Measurements from ENCODE around the gene MIOS. TPM values are rescaled to one million over a fixed set of nuclear protein-coding genes. Genes with fewer than 3 reads are reported as not detected.

The MIOS gene
- total RNA-seq, 1 experiment from 2014 or later, result 25.8 TPM

DNA sequence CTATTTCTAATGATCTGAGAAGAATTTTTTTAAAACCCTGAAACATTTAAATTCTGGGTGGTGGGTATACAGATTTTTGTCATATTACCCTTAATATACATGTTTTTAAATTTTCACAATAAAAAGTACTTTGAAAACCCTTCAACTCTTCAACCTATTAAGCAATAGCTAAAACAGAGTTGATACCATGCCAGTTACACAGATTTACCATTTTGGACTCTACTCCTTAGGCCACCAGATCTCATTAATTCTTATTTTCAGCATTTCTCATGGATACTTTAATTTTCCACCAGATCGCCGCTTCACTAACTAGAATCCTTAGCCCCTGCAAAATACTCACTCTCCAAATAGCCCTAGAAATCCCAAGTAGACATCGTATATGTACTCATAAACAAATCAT, 18.3 kb upstream of the MIOS start:
- no peaks in the 10 kb centered on the region for H3K27me3 ChIP-seq (ENCODE audit: insufficient read depth, low read length)
- CTCF ChIA-PET, result no interaction called here
- no peak overlapping the region for H3K4me2 ChIP-seq (ENCODE audit: low read length)
- no peaks in the 10 kb centered on the region for H3K9me2 ChIP-seq (ENCODE audit: insufficient read depth)
- H3K9me3 ChIP-seq (ENCODE audit: control insufficient read depth in 1 of 2, insufficient read depth in 1 of 2, low read depth in 1 of 2, low read length in 2 of 2), result no peaks in the 10 kb centered on the region
- RAD21 ChIA-PET (ENCODE audit: low non-redundant PET in 1 of 2, low total read pairs in 2 of 2, uncharacterized antibody in 2 of 2, unreplicated experiment in 2 of 2), result no interaction called here
- intact Hi-C loops (cut with micrococcal nuclease), result no loop called here
- H3K4me1 ChIP-seq (ENCODE audit: control insufficient read depth in 1 of 2, insufficient read depth in 2 of 2, low read length in 2 of 2), result no peaks in the 10 kb centered on the region
- H3K36me3 ChIP-seq (ENCODE audit: control insufficient read depth in 1 of 2, insufficient read depth in 2 of 2, low read length in 2 of 2), result no peaks in the 10 kb centered on the region
- TF ChIP-seq EGR1 (IDR thresholded peaks at IDR 0.05; ENCODE audit: low read depth) (no peak), REST (IDR thresholded peaks at IDR 0.05; ENCODE audit: low read depth) (no peak), CEBPB (IDR thresholded peaks at IDR 0.05; ENCODE audit: low read depth) (no peak), ATF3 (IDR thresholded peaks at IDR 0.05) (no peak), SRF (IDR thresholded peaks at IDR 0.05; ENCODE audit: low read depth) (no peak), SP1 (IDR thresholded peaks at IDR 0.05; ENCODE audit: low read depth) (no peak), TCF7L2 (IDR thresholded peaks at IDR 0.05; ENCODE audit: borderline replicate concordance, extremely low read depth, insufficient read depth, insufficient read length) (no peak)
- no peak overlapping the region for H2AFZ ChIP-seq (ENCODE audit: low read depth, low read length, poor library complexity, severe bottlenecking)
- H3K4me3 ChIP-seq (replicated peaks in 1 of 2; ENCODE audit: low read depth in 1 of 2, low read length in 2 of 2), result no peak overlapping the region
- ATAC-seq (no peak), DNase-seq (ENCODE audit: low read depth, low spot score) (no peak)
- H3K27ac ChIP-seq (ENCODE audit: low read depth, low read length), result no peak overlapping the region
- no peak overlapping the region for H3K9ac ChIP-seq (ENCODE audit: low read length)
- no peaks in the 10 kb centered on the region for H4K20me1 ChIP-seq (ENCODE audit: insufficient read depth)
- BruUV-seq (replicated peaks), result no TSS peak
- POLR2A ChIA-PET, result no interaction called here
- no peaks in the 10 kb centered on the region for H3K79me2 ChIP-seq (ENCODE audit: insufficient read depth, low read length)

GRCh38 chr7:7550663-7551062, 16.0 kb upstream of the MIOS start:
- Histone ChIP-seq H3K9me2 (ENCODE audit: insufficient read depth) (no peaks in the 10 kb centered on the region), H3K4me3 (replicated peaks in 1 of 2; ENCODE audit: low read depth in 1 of 2, low read length in 2 of 2) (no peak overlapping the region), H3K9me3 (ENCODE audit: control insufficient read depth in 1 of 2, insufficient read depth in 1 of 2, low read depth in 1 of 2, low read length in 2 of 2) (no peaks in the 10 kb centered on the region), H3K36me3 (ENCODE audit: control insufficient read depth in 1 of 2, insufficient read depth in 2 of 2, low read length in 2 of 2) (no peaks in the 10 kb centered on the region), H3K9ac (ENCODE audit: low read length) (no peak overlapping the region), H3K4me2 (ENCODE audit: low read length) (no peak overlapping the region), H4K20me1 (ENCODE audit: insufficient read depth) (no peaks in the 10 kb centered on the region), H3K27ac (ENCODE audit: low read depth, low read length) (no peak overlapping the region), H2AFZ (ENCODE audit: low read depth, low read length, poor library complexity, severe bottlenecking) (no peak overlapping the region), H3K4me1 (ENCODE audit: control insufficient read depth in 1 of 2, insufficient read depth in 2 of 2, low read length in 2 of 2) (no peaks in the 10 kb centered on the region), H3K27me3 (ENCODE audit: insufficient read depth, low read length) (no peaks in the 10 kb centered on the region), H3K79me2 (ENCODE audit: insufficient read depth, low read length) (no peaks in the 10 kb centered on the region)
- ATAC-seq (no peak), DNase-seq (ENCODE audit: low read depth, low spot score) (no peak)
- CTCF ChIA-PET, result interaction anchor here (0.7 to 1.5 kb wide), 2 partner anchors 12 to 745 kb away, joined by 3 to 4 read pairs; no protein-coding TSS in a partner anchor
- BruUV-seq (replicated peaks), result no TSS peak
- POLR2A ChIA-PET, result no interaction called here
- TF ChIP-seq ELF1 (IDR thresholded peaks at IDR 0.05; ENCODE audit: borderline replicate concordance, low read depth) (no peak), POLR2AphosphoS5 (IDR thresholded peaks at IDR 0.05; ENCODE audit: low read depth, low read length) (no peak), RAD21 (IDR thresholded peaks at IDR 0.05; ENCODE audit: low read depth) (no peak)
- RAD21 ChIA-PET (ENCODE audit: low non-redundant PET in 1 of 2, low total read pairs in 2 of 2, uncharacterized antibody in 2 of 2, unreplicated experiment in 2 of 2), result no interaction called here
- intact Hi-C loops (cut with micrococcal nuclease), result no loop called here
